C4-2B (cell line): ENCODE measurements around the gene MLEC.

Source experiments
- CTCF ChIP-seq: fragments of 450-650 bp; conservative IDR thresholded peaks from 2 replicates; pipeline ENCODE4 v1.5.1; 2017; ENCODE audit warnings: mild to moderate bottlenecking
- ZFX ChIP-seq: fragments of 450-650 bp; IDR thresholded peaks from 2 replicates; pipeline ENCODE4 v1.6.1; 2017

GRCh38 chr12:120697344-120697743 lies 10.4 kb downstream of the MLEC start:
- no peak for TF ChIP-seq CTCF
- TF ChIP-seq ZFX = no peak
